Pancreas (tissue), 10 donors: ENCODE results near the gene PSME1. TPM values are rescaled to one million over a fixed set of nuclear protein-coding genes. Genes with fewer than 3 reads are reported as not detected.
A peak's percentile ranks its signal among the peaks of the same experiment; 100 is the strongest.

ENCODE experiments used
- ATAC-seq, 4 donors: fragments of 200-7000 bp; cut with Tn5 transposase; one replicate each; pipeline versions ENCODE4 v1.8.0 to v1.9.1; 2020; ENCODE audit warnings: mild to moderate bottlenecking in 4 of 4, moderate library complexity in 4 of 4
- DNase-seq, 6 donors: peaks; one replicate each; pipeline ENCODE4 v3.0.0-alpha.2; 2020
- FAIRE-seq: peaks from 2 replicates; lab custom pipeline; 2012; peaks lifted over from hg19 to GRCh38; lab: Jason Lieb, UNC
- H3K27ac ChIP-seq, 4 donors: fragments of 200-600 bp; sonication (generic); 1 replicate in 3 of 4; 2 replicates in 1 of 4; pipeline versions ENCODE4 v1.5.0 to v1.8.0; 2020
- H3K27me3 ChIP-seq, 4 donors: fragments of 200-600 bp; one replicate each; pipeline ENCODE4 v1.8.0; 2021
- H3K36me3 ChIP-seq, 3 donors: fragments of 200-600 bp; sonication (generic) in 1 of 3; one replicate each; pipeline versions ENCODE4 v1.5.0 to v1.8.0; 2020 to 2021
- H3K4me1 ChIP-seq, 3 donors: fragments of 200-600 bp; one replicate each; pipeline ENCODE4 v1.8.0; 2021
- H3K4me3 ChIP-seq, 4 donors: fragments of 200-600 bp; sonication (generic) in 2 of 4; one replicate each; pipeline versions ENCODE4 v1.5.0 to v1.8.0; 2020 to 2021
- H3K9me3 ChIP-seq, 4 donors: fragments of 200-600 bp; one replicate each; pipeline ENCODE4 v1.8.0; 2021
- WGBS, 2 donors: extraction: QIAGEN DNeasy Blood & Tissue Kit; methylation state at CpG; one replicate each; pipeline ENCODE4 v1.1.7; 2013; 5-methylcytosine and 5-hydroxymethylcytosine counted together
- intact Hi-C, 3 donors: fragments of 100-400 bp; cut with DNase I; formaldehyde crosslinking; loops; one replicate each; pipeline versions ENCODE4 v1.11.1 to v1.14.2; 2022
- polyA plus RNA-seq, 2 donors: library from polyadenylated mRNA; stranded (reverse); fragments of 200-250 nt; gene quantifications; one replicate each; pipeline ENCODE4 v1.2.3, GENCODE V29; 2013
- total RNA-seq, 6 donors: library from RNA; stranded (reverse); fragmentation: NEBNext Ultra II Directional in 4 of 6; extraction: Animal tissue kit (Norgen Biotek cat#: 25700) in 4 of 6; gene quantifications; one replicate each; pipeline versions ENCODE4 v1.2.1 to v1.2.4, GENCODE V29; 2021 to 2023
- TF ChIP-seq, protein P1 (sequence below), 4 donors: fragments of 200-600 bp; sonication (generic) in 3 of 4; IDR thresholded peaks; one replicate each; pipeline versions ENCODE4 v1.5.0 to v1.8.0; 2021; ENCODE audit warnings: antibody characterized with exemption in 4 of 4
- donor health status: healthy with polysubstance abuse.
- donor health status: DM: no; HTN: no; CAD: no; lungs with moderate emphysema.
- donor health status: DM: no; HTN: no; CAD: no.
- donor health status: control.
- donor health status: control.
- donor health status: Bipolar disorder and iron deficiency.
- donor health status: DM: yes; HTN: yes; CAD: no.
- donor health status: DM: no; HTN: no; CAD: no.
- donor health status: DM: no; HTN: no; CAD: no.
- donor health status: DM: yes; HTN: yes; CAD: no.

The PSME1 gene
- total and polyA plus RNA-seq, 8 donors: 46.4 to 132 (median 84.6) TPM

DNA sequence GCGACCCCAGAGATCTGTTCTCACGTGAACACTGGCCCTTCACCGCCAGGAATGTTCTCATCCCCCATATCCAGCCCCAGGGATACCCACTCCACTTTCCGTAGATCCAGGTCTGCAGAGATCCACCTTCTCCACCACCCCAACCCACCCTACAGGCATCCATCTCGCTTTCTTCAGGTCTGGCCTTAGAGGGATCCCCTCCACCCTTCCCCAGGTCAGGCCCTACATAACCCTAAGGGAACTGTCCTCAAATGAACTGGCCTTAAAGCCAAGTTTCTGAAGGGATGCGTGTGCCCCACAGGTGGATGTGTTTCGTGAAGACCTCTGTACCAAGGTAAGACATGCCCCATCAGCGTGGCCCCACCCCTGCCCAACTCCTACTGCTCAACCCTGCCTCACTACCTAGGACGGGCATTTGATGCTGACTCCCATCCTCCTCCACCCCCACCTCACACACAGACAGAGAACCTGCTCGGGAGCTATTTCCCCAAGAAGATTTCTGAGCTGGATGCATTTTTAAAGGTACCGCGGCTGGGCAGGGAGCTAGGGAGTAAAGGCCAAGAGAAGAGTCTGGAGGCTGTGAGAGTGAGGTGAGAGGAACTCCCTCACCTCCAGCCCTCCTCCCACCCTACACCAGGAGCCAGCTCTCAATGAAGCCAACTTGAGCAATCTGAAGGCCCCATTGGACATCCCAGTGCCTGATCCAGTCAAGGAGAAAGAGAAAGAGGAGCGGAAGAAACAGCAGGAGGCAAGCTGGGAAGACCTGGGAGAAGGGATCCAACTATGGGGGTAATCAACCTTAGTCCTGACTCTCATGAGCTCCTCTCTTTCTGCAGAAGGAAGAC, 912 bp downstream of the PSME1 start:
- 13 to 21% methylated on average over 13 of the region's 13 CpGs for WGBS, 2 donors
- peaks cover 14 to 31% (median 22%) of the 10 kb centered on the region in 3 donors for H3K4me1 ChIP-seq
- H3K36me3 ChIP-seq: peaks cover 0 to 20% (median 7%) of the 10 kb centered on the region in 3 donors
- TF ChIP-seq, protein P1, sequence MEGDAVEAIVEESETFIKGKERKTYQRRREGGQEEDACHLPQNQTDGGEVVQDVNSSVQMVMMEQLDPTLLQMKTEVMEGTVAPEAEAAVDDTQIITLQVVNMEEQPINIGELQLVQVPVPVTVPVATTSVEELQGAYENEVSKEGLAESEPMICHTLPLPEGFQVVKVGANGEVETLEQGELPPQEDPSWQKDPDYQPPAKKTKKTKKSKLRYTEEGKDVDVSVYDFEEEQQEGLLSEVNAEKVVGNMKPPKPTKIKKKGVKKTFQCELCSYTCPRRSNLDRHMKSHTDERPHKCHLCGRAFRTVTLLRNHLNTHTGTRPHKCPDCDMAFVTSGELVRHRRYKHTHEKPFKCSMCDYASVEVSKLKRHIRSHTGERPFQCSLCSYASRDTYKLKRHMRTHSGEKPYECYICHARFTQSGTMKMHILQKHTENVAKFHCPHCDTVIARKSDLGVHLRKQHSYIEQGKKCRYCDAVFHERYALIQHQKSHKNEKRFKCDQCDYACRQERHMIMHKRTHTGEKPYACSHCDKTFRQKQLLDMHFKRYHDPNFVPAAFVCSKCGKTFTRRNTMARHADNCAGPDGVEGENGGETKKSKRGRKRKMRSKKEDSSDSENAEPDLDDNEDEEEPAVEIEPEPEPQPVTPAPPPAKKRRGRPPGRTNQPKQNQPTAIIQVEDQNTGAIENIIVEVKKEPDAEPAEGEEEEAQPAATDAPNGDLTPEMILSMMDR (IDR thresholded peaks at IDR 0.05): no peak
- FAIRE-seq (no peak), DNase-seq (no peak), ATAC-seq (no peak)
- intact Hi-C loops: no loop called here
- peak overlapping the region; percentile 70 to 95 (median 82) for H3K27ac ChIP-seq
- peak overlapping the region; percentile 90 to 96 (median 93) for H3K4me3 ChIP-seq
- H3K27me3 ChIP-seq: no peaks in the 10 kb centered on the region
- H3K9me3 ChIP-seq: no peaks in the 10 kb centered on the region

DNA sequence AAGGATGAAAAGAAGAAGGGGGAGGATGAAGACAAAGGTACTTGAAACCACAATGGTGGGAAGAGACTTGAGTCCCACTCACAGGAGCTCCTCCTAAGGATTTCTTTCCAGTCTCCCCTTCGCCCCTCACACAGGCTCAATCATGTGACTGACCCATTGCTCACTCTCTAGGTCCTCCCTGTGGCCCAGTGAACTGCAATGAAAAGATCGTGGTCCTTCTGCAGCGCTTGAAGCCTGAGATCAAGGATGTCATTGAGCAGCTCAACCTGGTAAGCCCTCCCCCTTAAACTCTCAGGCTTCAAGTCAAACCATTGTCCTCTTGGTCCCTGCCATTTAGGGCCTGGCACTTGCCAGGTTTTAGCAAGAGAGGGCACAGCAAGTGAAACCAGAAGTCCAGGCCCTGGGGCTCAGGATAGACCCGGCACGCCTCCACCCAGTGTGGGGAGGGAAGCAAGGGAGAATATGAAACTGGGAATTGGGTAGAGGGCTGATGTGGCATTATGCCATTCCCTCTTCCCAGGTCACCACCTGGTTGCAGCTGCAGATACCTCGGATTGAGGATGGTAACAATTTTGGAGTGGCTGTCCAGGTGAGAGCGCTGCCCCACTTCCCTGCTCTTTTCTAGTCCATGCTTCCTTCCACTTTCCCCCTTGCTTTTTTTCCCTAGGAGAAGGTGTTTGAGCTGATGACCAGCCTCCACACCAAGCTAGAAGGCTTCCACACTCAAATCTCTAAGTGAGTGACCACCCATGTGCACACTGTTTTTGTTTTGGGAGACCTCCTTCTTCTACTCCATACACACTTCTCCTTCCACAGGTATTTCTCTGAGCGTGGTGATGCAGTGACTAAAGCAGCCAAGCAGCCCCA, 1.8 kb downstream of the PSME1 start:
- Histone ChIP-seq H3K36me3 (peaks cover 0 to 20% (median 7%) of the 10 kb centered on the region in 3 donors), H3K9me3 (no peaks in the 10 kb centered on the region), H3K4me3 (no peak overlapping the region), H3K27ac (no peak overlapping the region), H3K4me1 (peaks cover 7 to 24% (median 23%) of the 10 kb centered on the region in 3 donors), H3K27me3 (no peaks in the 10 kb centered on the region)
- ATAC-seq (no peak), FAIRE-seq (no peak), DNase-seq (peak in 1 of 6 donors; percentile 32)
- intact Hi-C loops: no loop called here
- 84 to 91% methylated on average over 8 of the region's 8 CpGs for WGBS, 2 donors
- TF ChIP-seq, protein P1 (IDR thresholded peaks at IDR 0.05): no peak

DNA sequence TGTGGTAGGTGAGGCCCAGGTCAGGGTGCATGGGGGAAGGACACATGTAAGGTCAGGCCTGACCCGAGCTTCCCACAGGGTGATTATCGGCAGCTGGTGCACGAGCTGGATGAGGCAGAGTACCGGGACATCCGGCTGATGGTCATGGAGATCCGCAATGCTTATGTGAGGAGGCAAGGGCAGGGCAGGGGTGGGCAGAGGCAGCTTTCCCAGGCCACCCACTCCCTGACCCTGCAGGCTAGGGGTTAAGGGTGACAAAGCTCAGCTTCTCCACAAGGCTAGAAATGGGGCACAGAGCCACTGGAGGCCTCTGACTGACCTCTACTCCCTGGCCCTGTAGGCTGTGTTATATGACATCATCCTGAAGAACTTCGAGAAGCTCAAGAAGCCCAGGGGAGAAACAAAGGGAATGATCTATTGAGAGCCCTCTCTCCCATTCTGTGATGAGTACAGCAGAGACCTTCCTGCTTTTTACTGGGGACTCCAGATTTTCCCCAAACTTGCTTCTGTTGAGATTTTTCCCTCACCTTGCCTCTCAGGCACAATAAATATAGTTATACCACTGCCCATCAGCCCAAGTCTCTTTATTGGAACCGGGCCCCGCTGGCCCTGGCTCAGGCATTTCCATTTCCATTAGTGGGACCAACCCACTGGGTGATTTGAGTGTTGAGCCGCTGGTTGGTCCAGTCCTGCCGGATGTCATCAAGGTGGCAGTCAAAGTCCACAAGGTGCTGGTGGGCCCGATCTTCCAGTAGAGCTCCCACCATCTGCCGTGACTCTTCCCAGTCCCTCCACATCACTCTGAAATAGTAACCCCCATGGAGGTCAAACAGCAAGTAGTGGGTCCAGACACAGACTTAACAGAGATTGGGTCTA, 2.6 kb downstream of the PSME1 start:
- ATAC-seq (no peak), FAIRE-seq (no peak), DNase-seq (peak in 1 of 6 donors; percentile 49)
- intact Hi-C loops: no loop called here
- no peaks in the 10 kb centered on the region for H3K27me3 ChIP-seq
- H3K9me3 ChIP-seq: no peaks in the 10 kb centered on the region
- WGBS, 2 donors: 67 to 69% methylated on average over 13 of the region's 13 CpGs
- H3K4me3 ChIP-seq: no peak overlapping the region
- no peak overlapping the region for H3K27ac ChIP-seq
- TF ChIP-seq, protein P1 (IDR thresholded peaks at IDR 0.05): no peak
- peaks cover 0 to 20% (median 7%) of the 10 kb centered on the region in 3 donors for H3K36me3 ChIP-seq
- peaks cover 7 to 24% (median 23%) of the 10 kb centered on the region in 3 donors for H3K4me1 ChIP-seq

DNA sequence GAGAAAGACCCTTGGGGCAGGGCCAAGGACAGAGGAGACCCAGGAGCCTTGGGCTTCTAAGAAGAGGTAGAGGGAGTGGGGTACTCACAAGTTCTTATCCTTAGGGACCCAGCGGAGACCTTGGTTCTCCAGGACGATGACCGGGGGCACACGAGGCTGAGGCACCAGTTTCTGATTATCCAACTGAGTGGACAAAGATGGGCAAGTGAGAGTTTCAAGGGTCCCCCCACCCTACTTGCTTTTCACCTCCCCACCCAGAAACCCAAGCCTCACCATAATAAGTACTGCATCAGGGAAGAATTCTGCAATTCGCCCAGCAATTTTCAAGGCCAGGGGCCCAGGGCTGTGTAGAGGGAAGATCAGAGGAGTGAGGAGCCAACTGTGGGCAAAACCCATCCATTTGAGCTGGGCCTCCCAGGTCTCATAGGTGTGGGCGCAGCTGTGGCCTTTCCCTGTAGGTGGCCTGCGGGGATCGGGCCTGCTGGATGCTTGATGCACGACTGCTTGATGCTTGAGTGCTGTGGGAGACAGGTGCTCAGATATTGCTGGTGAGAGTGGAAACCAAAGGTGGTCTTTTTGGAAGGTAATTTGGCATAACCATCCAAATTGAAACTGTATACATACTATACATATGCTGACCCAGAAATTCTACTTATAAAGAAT, 3.4 kb downstream of the PSME1 start:
- no peaks in the 10 kb centered on the region for H3K27me3 ChIP-seq
- FAIRE-seq: no peak
- TF ChIP-seq, protein P1 (IDR thresholded peaks at IDR 0.05): no peak
- H3K4me3 ChIP-seq: peak overlapping the region in 2 of 4 donors; percentile 1 to 63
- intact Hi-C loops: no loop called here
- peaks cover 7 to 24% (median 24%) of the 10 kb centered on the region in 3 donors for H3K4me1 ChIP-seq
- no peaks in the 10 kb centered on the region for H3K9me3 ChIP-seq
- 55 to 60% methylated on average over 9 of the region's 9 CpGs for WGBS, 2 donors
- H3K36me3 ChIP-seq: peaks cover 0 to 20% (median 7%) of the 10 kb centered on the region in 3 donors
- DNase-seq: peak in 1 of 6 donors; percentile 55
- H3K27ac ChIP-seq: peak overlapping the region in 1 of 4 donors; percentile 86
- no peak for ATAC-seq
